ENCODE measurements around the gene THADA.
"Not testable (repeated sequence)": the region's sequence is repeated elsewhere in the genome, so short reads cannot be mapped to it uniquely, and the experiment has no call there.

The THADA gene

DNA sequence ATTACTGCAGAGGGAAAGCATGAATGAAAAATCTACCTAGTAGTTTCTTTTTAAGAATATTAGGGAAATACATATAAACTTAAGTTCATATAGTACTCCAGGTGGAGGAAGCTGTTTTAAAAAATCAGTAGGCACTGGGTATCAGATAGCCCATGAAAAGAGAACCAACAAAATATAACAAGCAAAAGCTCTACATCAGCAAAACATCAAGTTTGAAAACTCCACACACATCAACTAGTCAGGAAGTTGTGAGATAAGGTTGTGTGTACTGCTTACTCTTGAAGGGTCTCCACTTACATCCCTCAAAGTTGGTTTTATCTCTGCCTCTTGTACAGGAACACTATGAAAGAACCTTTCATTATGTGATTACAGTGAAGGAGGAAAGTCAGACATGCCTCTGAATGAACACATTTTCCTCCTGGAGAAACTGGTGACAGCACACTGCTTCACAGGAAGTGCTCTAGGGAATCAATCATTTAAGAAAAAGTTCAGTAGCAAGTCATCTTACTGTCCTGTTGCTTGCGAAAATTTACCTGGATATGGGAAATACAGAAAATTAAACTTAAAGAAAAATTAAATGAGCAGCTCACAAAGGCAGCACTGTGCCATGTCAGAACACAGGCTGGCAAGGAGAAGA, 57.7 kb downstream of the THADA start:
- no peak for DNase-seq

GRCh38 chr2:43537137-43537536, 58.7 kb downstream of the THADA start:
- DNase-seq, result peak; percentile 38

DNA sequence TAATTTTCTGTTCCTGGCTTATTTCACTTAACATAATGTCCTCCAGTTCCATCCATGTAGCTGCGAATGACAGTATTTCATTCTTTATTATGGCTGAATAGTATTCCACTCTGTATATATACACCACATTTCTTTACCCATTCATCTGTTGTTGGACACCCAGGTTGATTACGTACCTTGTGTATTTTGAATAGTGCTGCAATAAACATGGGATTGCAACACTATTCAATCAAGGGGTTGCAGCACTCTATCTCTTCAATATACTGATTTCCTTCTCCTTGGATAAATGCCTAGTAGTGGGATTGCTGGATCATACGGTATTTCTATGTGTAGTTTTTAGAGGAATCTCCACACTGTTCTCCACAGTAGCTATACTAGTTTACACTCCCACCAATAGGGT, 61.3 kb downstream of the THADA start:
- DNase-seq, result no peak

DNA sequence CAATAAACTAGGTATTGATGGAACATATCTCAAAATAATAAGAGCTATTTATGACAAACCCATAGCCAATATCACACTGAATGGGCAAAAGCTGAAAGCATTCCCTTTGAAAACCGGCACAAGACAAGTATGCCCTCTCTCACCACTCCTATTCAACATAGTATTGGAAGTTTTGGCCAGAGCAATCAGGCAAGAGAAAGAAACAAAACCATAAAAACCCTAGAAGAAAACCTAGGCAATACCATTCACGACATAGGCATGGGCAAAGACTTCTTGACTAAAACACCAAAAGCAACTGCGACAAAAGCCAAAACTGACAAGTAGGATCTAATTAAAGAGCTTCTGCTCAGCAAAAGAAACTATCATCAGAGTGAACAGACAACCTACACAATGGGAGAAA, 63.3 kb downstream of the THADA start:
- DNase-seq, result not testable (repeated sequence)

DNA sequence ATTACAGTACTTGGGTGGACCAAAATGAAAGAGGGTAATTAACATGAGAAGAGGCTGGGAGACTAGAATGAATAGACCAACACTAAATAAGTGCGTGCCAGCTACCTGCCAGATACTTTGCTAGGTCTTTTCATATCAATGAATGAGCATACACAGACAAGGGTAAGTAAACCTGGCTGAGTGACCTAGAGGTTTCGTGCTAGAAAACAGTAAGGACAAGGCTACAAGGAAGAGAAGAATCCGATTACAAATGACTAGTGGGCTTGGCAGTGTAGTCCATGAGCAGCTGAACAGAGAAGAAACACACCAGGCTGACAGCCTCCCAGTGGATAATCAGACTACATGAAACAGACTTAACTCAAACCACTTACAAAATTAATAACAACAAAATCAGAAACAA, 64.6 kb downstream of the THADA start:
- no peak for DNase-seq

GRCh38 chr2:43526994-43527393, 68.8 kb downstream of the THADA start:
- DNase-seq, result no peak

GRCh38 chr2:43525506-43525905, 70.3 kb downstream of the THADA start:
- DNase-seq, result no peak

DNA sequence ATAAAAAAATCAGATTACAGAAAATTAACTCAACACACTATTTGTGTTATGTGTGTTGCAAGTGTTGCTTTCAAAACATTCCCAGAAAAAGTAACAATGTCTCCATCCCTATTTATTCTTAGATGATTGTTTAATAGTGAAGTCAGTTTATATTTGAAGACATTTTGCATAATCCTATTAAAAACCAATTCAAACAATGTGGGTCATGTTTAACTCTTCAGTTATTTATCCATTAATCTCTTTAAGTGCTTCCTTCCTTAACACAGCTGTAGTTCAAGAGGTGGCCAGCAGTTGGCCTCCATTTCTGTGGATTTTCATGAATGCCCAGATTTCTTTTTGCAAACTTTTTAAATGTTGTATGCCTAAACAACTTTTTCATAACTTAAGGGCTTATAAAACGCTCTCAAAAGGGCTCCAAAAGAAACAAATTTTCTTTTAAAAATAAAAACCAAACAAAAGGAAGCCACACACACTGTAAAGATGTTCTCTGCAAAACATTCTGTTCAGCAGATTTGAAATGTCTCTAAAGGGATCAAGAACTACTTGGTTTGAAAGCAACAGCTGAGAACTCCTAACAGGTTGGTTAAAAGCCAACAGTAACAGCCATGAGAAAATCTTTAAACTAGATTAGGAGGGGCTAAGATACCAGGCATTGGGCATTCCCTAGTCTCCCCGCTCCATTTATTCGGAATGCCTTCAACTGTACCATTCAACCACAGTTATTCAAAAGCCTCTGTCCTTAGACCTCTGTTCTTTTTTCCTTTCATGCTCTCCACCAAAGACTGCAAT, 71.5 kb downstream of the THADA start:
- DNase-seq, result no peak

- DNase-seq, result no peak
These were observed 73.7 kb downstream of the THADA start for GRCh38 chr2:43522177-43522576.

DNA sequence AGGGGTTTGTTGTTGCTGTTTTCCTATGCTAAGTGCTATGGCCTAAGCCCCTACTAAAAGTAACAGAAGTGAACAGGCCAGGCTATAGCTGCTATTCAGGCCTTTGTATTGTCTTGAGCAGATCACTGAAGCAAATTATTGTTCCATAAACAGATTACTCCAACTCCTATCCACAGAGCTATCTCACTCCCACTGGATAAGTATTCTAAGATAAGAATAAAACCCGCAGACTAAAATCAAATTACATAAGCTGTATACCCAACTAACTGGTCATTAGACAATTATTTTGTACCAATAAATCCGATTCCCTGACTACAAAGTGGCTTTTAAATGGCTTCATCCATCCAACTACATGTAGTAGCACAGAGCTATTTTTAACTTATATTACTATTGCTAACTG, 74.3 kb downstream of the THADA start:
- DNase-seq, result no peak

DNA sequence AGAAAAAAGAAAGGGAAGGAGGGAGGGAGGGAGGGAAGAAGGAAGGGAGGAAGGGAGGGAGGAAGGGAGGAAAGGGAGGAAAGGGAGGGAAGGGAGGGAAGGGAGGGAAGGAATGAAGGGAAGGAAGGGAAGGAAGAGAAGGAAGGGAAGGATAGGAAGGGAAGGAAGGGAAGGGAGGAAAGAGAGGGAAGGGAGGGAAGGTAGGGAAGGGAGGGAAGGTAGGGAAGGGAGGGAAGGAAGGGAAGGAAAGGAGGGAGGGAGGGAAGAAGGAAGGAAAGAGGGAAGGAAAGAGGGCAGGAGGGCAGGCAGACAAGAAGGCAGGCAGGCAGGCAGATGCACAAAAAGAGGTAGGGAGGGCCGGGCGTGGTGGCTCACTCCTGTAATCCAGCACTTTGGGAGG, 74.9 kb downstream of the THADA start:
- DNase-seq, result no peak

GRCh38 chr2:43519643-43520221, 76.1 kb downstream of the THADA start:
- peak; percentile 93 for DNase-seq

DNA sequence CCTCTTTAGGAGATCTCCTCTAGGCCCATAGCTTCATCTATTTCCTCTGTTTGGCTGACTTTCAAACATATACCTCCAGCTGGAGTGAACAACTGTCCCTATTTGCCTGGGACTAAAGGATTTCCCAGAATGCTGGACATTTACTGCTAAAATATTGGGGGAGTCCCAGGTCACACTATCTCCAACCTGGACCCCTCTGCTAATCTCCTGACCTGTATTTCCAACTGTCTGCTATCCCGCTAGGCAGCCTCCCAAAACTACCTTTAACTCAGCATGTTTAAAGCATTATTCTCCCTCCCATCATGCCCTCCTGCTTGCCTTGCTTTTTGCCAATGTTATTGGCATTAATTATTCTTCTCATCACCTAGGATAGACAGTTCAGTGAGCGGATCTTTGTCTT, 77.1 kb downstream of the THADA start:
- DNase-seq, result no peak

DNA sequence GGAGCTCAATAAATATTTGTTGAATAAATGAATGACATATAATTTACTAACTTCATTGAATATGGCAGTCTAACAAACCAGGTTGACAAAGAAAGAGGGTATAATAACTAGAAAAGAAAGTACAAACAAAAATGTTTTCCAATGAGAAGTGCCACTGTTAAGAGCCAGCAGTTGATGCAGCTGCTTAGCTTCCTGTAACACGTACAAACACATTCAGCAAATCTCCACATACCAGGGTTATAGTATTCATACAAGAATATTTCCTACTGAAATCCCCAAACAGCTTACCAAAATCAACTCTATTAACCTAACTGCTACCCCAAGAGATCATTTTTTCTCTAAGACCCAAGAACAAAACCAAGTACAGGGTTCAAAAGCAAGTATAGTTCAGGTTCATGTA, 77.7 kb downstream of the THADA start:
- peak; percentile 34 for DNase-seq

DNA sequence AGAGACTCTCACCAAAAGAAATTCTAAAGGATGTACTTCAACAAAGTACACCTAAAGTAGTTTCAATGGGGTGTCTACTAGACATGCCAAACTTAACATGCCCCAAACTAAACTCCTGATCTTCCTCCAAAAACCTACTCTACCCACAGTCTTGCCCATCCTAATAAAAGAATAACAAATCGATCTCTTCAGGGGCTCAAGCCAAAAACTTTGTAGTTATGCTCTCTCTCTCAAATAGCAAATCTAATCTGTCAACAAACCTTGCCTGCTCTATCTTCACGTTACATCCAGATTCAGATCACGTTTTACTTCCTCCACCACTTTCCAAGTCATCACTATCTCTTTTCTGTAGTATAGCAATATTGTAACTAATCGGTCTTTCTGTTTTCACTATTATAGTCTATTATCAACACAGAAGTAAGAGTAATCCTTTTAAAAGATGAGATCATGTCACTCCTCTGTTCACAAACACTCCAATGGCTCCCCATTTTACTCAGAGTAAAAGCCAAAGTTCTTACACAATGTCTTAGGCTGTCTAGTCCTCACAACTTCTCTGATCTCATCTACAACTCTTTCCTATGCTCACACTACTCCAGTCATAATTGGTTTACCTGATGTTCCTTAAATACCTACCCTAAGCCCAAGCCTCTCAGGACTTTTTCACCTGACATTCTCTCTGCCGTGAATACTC, 79.9 kb downstream of the THADA start:
- DNase-seq, result no peak

GRCh38 chr2:43515248-43515647, 80.6 kb downstream of the THADA start:
- no peak for DNase-seq

- DNase-seq, result peak; percentile 28
These were observed 82.0 kb downstream of the THADA start for GRCh38 chr2:43513796-43514195.

DNA sequence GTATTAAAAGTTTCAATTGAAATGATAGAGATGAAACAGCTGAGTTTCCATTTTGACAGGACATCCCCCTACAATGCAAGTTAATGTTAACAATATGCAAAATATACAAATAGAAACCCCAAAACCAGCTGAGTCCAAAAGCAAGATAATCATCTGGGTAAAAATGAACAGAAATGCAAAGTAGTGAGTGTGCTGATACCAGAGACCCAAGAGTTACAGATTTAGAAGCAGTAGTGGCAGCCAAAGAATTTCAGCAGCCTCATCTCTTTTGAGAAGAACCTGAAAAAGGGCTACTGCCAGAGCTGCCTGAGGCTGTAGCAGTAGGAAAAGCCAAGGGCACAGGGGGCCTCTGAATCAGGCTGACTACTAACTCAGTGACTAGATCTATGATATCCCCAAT, 82.6 kb downstream of the THADA start:
- no peak for DNase-seq

GRCh38 chr2:43511199-43511598, 84.6 kb downstream of the THADA start:
- DNase-seq, result no peak

GRCh38 chr2:43509886-43510285, 86.0 kb downstream of the THADA start:
- no peak for DNase-seq

DNA sequence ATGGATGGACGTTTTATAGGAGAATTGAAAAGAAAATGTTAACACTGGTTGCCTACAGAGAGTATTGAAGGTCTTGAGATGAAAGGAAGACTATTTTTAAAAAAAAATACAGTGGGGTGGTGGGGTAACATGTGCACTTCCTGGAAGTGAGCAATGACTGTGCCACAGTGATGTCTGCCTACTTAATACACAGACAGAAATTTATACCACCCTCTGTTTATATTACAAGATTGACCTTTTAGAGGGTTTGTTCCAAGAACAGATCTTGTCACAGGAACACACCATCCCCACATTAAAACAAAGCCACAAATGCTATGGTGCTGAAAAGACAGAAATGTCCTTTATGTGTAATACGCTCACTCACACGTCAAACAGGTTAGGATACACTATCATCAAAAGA, 87.6 kb downstream of the THADA start:
- DNase-seq, result no peak

DNA sequence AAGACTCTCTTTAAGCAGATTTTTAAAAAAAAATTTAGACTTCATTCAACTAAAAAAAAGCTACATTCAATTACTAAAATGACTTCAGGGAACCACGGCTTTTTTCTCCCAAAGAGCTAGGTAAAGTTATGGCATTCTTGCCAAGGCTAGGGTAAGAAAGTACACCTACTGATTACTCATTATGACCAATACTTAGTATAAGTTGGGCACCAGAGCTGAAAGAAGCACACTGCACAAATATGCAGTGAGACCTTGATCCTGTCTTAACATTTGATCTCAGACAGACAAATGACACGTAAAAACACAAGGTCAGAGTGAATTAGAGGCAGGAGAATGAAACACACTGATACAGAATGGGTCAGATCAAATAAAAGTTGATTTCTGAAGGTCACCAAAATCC, 88.7 kb downstream of the THADA start:
- DNase-seq, result no peak

DNA sequence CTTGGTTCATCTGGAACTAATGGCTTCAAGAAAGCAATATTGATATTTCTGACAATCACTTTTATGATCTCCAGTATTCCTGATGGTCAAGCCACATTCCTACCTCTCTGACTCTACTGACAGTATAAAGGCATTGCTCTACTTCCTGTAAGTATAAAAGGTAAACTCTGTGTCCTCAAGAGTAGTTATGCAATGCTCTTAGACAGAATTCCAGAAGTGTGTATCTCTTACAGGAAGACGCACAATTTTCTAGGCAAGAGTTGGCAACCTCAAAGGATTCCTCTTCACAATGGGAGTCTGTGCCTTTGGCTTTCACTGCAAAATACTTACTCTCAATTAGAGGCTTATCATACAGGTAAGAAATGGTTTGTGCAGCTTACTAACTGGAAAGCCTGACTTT, 100.1 kb downstream of the THADA start:
- DNase-seq, result no peak

DNA sequence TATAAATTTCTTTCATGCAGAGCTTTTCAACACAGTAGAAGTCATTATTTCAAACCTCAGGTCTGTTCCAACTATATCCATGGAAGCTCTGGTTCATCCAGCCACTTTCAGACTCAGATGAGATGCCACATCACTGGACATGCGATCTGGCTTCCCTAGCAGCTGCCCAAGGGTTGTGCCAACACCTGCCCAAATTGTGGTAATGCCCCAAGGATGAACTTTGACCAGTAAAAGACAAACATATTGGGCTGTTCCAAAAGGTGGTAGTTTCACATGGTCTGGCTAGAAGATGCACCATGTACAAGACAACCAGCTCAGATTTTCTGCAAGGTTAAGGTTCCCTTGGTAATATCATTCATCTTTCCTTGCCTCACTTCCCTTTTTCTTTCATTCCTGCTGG, 101.9 kb downstream of the THADA start:
- DNase-seq, result no peak

Measured in fibroblast of skin of back (primary cell).